HG02763 (cell line): ENCODE measurements around the gene TM2D3.

Experiments used
- ATAC-seq: cut with Tn5 transposase; IDR thresholded peaks from one replicate; pipeline ENCODE4 v1.9.1; 2021; ENCODE audit warnings: mild to moderate bottlenecking, moderate library complexity; ENCODE audit not compliant: unreplicated experiment

The TM2D3 gene

DNA sequence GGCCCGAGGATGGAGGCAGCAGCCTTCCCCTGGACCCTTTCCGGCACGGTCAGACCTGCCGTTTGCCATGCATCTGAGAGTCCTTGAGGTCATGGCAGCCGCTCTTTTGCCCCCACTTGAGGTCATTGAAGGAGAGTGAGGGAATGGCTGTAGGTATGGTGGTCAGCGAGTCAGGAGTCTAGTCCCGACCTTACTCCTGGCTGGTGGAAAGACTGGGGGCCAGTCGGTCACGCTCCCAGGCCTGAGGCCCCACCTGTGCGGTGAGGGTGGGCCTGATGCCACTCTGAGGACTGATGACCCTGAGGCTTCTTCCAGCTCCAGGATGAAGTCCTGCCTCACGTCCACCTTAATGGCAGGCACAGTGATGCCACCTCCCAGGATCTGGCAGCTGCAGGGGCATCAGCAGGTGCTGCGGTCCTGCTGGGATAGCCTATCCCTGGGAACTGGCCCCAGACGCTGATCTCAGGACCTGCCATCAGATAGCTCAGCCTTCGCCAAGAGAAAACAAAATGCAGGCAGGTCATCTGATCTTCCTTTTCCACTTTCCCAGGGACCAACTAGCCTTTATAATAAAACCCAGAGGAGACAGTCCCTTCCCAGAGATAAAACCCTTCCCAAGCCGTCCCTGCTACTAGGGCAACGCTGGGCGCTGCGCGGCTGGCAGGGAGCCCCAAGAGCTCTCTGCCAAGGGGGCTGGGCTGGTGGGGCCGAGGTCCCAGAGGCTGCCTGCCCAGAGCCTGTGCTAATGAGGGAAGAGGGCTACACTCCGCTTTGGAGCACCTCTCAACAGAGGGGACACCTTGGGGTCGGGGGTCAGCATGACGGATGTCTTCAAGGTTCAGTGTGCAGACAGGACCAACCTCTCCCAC lies 42.2 kb downstream of the TM2D3 start:
- no peak for ATAC-seq

DNA sequence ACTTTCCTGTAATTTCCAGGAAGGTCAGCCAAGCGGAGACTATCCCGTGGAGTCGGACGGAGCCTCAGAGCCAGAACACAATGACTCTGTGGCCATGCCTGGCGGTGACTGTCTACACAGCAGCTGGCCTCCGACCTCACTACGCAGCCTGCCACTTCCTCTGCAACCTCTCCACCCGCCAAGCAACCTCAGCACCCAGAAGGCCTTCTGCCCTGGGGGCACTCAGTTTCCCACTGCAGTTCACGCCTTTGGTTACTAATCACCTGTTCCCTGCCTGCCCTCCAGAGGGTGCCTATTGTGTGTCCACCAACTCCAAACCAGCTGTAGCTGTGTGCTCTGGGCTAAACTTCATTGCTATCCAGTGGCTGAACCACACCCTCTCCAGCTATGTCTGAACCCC lies 44.0 kb downstream of the TM2D3 start:
- ATAC-seq: no peak

DNA sequence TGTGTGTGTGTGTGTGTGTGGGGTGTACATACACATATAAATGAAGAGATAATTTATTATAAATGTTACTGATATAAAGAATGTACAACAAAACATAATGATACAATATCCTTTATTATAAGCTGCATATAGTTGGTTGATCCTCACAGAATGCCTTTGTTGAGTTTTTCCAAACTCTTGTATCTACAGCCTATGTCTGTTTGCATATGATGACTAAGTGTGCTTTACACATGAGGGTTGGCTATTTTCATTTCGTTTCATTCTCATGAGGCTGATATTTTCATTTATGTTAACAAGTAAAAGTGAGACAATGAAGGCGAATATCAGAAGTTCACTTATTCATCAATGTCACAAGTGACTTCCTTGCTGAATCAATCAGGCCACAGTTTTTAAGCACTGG lies 45.1 kb downstream of the TM2D3 start:
- no peak for ATAC-seq

DNA sequence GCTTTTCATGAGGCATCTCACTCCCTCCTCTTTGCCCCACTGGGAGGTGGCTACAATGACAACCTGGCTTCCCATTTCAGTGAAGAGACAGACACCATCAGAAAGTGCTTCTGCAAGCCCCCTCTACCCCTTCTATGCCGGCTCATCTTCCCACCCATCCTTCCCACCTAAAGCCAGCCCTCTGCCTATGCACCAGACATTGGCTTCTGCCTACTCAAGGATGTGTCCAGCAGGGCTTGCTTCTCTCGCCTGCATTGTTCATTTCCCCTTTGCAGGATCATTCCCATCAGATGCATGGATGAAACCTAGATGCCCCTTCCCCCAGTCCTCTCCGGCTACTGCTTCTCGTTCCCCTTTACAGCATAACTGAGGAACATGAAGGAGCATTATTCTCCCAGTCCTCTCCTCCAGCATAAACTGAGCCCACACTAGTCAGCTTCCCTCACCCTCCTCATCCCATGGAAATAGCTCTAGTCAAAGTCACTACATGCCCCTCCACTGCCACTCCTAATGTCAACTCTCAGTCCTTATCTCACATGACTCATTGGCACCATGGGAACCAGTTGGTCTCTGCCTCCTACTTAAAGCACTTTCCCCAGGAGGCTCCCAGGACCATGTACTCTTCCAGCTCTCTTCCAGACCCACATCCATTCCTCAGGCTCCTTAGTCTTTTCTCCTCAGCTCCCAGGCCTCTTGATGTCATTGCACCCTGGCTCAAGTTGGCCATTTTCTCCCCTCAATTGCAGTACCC lies 47.9 kb downstream of the TM2D3 start:
- ATAC-seq: no peak

DNA sequence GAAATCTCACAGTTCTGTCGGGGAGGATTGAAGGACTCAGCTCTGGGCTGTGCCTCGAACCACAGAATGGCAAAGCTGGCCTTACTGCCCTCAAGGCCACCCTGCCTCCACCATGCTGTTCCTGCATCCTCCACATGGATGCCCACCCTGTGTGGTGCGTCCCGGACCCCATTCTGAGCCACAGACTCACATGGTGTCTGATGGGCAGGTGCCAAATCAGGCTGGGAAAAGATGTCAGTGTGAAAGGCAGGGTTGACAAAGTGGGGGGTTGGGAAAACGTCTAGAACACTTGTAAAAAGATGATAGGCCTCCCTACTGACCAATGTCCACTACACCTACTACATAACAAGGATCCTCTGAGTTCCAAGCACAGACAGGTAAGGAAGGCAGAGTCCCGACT lies 49.4 kb downstream of the TM2D3 start:
- no peak for ATAC-seq

DNA sequence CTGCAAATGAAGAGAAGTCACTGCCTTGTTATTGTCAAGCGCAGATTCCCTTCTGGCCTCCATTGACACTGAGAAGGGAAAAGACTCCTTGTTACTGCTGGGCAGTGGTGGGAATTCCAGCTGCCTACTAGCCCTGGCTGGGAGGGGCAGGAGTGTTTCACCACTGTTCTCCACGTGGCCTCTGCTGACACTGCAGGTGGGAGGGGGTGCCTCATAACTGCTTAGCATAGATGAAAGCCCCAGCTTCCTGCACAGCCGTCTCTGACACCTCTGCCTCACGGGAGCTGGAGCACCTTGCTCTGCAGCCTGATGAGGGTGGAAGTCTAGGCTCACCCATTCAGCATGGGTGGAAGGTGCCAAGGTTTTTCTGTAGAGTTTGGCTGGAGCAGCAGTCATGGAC lies 52.1 kb downstream of the TM2D3 start:
- no peak for ATAC-seq

DNA sequence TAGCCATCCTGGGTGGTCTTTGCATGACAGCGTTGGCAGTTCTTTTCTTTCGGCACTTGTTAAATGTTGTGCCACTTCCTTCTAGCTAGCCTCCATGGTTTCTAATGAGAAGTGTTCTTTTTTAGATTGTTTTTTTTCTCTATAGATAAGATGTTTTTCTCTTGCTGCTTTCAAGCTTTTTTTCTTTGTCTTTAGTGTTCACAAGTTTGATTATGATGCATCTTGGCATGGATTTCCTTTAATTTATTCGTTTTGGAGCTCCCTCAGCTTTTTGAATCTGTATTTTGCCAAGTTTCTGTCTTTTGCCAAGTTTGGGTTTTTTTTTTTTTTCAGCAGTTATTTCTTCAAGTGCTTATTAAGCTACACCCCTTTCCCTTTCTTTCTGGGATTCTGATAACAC lies 53.1 kb downstream of the TM2D3 start:
- no peak for ATAC-seq

DNA sequence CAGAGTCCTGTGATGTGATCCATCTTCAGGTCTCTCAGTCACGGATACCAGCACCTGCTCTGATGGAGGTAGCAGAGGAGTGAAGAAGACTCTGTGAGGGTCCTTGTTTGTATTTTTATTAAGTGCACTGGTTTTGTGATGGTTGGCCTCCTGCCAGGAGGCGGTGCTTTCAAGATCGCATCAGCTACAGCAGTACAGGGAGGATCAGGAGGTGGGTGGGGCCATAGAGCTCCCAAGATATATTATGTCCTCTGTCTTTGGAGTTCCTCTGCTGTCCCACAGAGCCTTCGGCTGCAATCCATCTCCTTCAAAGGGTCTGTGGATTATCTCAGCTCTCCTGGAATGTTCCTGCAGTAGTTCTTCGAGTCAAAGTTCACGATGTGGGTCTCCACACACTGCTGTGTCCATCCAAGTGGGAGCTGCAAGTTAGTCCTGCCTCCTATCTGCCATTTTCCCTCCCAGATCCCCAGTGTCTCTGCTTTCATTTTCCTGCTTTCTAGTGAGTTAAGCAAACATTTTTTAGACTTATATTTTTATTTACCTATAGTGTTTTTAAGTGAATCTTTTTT lies 54.7 kb downstream of the TM2D3 start:
- ATAC-seq: no peak

DNA sequence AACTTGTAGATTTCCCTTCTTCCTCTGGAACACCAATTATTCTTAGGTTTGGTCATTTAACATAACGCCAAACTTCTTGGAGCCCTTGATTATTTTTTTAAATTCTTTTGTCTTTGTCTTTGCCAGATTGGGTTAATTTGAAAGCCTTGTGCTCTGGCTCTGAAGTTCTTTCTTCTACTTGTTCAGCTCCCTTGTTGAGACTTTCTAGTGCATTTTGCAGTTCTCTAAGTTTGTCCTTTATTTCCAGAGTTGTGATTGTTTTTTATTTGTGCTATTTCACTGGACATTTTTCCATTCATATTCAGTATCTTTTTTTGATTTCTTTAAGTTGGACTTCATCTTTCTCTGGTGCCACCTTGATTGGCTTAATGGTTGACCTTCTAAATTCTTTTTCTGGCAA lies 55.5 kb downstream of the TM2D3 start:
- no peak for ATAC-seq
